GM04503 (cell line): ENCODE data around the gene TMEM139.

Experiments used
- DNase-seq: peaks from one replicate; pipeline ENCODE4 v3.0.0-alpha.2; 2012; ENCODE audit warnings: low read depth

TMEM139 gene

GRCh38 chr7:143323653-143324052 is 38.9 kb downstream of the TMEM139 start:
- no peak for DNase-seq

- DNase-seq = no peak
These were observed 40.5 kb downstream of the TMEM139 start for GRCh38 chr7:143325240-143325639.

GRCh38 chr7:143327903-143328302 is 43.1 kb downstream of the TMEM139 start:
- DNase-seq = no peak

- DNase-seq = no peak
These were observed 44.9 kb downstream of the TMEM139 start for GRCh38 chr7:143329471-143330170.

GRCh38 chr7:143331179-143331801 is 46.5 kb downstream of the TMEM139 start:
- peak; percentile 80 for DNase-seq

DNA sequence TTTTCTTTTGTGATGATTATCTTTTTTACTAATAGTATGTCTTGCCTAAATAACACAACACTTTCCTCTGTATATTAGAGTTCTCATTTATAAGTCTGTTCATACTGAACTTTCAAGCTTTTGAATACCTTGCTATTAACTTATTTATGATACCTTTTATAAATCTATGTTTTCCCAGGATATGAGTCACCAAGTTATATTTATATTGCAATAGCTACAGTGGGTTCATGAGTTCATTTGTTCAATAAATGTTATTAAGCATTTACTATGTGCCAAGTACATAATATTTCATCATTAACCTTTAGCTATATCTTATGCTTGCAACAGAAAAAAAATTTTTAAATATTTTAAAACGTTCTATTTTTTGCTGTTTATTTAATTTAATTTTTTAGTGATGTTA is 49.5 kb downstream of the TMEM139 start:
- no peak for DNase-seq

DNA sequence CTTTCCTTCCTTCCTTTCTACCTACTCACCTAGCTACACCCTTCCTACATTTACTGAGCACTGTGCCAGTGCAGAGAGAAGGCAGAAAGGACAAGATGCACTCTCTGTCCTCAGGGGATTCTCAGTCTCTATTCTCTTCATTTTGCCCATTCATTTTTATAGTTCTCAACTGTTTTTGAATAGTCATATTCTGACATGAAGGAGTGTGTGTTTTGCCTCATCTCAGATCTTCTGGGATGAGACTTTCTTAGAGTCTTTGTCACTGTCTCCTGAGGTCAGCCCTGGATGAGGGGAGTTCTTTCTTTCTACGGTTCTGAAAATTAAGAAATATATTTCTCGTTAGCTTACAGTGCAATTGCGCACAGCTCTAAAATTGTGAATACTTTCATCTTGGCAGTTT is 52.5 kb downstream of the TMEM139 start:
- no peak for DNase-seq
